A673 (cell line): ENCODE data around the gene KIF1A. TPM values are rescaled to one million over a fixed set of nuclear protein-coding genes. Genes with fewer than 3 reads are reported as not detected.
"Not testable (repeated sequence)": the region's sequence is repeated elsewhere in the genome, so short reads cannot be mapped to it uniquely, and the experiment has no call there.

Experiments
- BruUV-seq: library from RNA; stranded (reverse); fragments of 400-500 nt; replicated peaks from 2 replicates; lab custom pipeline; 2021; lab: Mats Ljungman, UMichigan
- CTCF ChIA-PET: fragments of 300-600 bp; sonication (Branson Sonifier 250); formaldehyde crosslinking; loops from one replicate; lab custom pipeline; 2022; ENCODE audit warnings: antibody characterized with exemption; lab: Charles Lee
- POLR2A ChIA-PET: fragments of 300-600 bp; sonication (Branson Sonifier 250); formaldehyde crosslinking; loops from one replicate; lab custom pipeline; 2022; ENCODE audit warnings: antibody characterized with exemption; ENCODE audit not compliant: low non-redundant PET; lab: Charles Lee
- DNase-seq: peaks from one replicate; pipeline ENCODE4 v3.0.0-alpha.2; 2015; ENCODE audit warnings: low spot score
- H3K27ac ChIP-seq: fragments of 200-600 bp; sonication (generic); 2 replicates; pipeline ENCODE4 v1.5.1; 2016; ENCODE audit warnings: mixed run types, low read depth, mild to moderate bottlenecking, mixed read lengths, antibody characterized with exemption, low read length; ENCODE audit not compliant: poor library complexity, severe bottlenecking
- H3K27me3 ChIP-seq: fragments of 200-600 bp; sonication (generic); replicated peaks from 2 replicates; pipeline ENCODE4 v1.6.1; 2017; ENCODE audit warnings: mixed run types, low read depth, mild to moderate bottlenecking, mixed read lengths, antibody characterized with exemption, low read length; ENCODE audit not compliant: insufficient read depth, poor library complexity
- H3K36me3 ChIP-seq: fragments of 200-600 bp; sonication (generic); 2 replicates; pipeline ENCODE4 v1.6.1; 2016; ENCODE audit warnings: mixed run types, mild to moderate bottlenecking, mixed read lengths, antibody characterized with exemption, low read length; ENCODE audit not compliant: insufficient read depth, poor library complexity, severe bottlenecking
- H3K4me1 ChIP-seq: fragments of 200-600 bp; sonication (generic); 2 replicates; pipeline ENCODE4 v1.6.1; 2017; ENCODE audit warnings: mixed run types, mild to moderate bottlenecking, mixed read lengths, antibody characterized with exemption, low read length; ENCODE audit not compliant: insufficient read depth, poor library complexity, severe bottlenecking
- H3K4me3 ChIP-seq: fragments of 200-600 bp; sonication (generic); 2 replicates; pipeline ENCODE4 v1.5.1; 2016; ENCODE audit warnings: low read depth, mixed run types, mild to moderate bottlenecking, mixed read lengths, low read length; ENCODE audit not compliant: poor library complexity, severe bottlenecking
- H3K9me3 ChIP-seq: fragments of 200-600 bp; sonication (generic); 2 replicates; pipeline ENCODE4 v1.6.1; 2016; ENCODE audit warnings: mixed run types, low read depth, mild to moderate bottlenecking, mixed read lengths, antibody characterized with exemption, low read length; ENCODE audit not compliant: poor library complexity, severe bottlenecking
- CTCF ChIP-seq: fragments of 300-800, 200-600 bp; sonication (generic); conservative IDR thresholded peaks from 2 replicates; pipeline ENCODE4 v1.5.1; 2017; ENCODE audit warnings: low read depth, mild to moderate bottlenecking, antibody characterized with exemption, low read length, moderate library complexity, mixed read lengths
- EZH2 ChIP-seq: fragments of 200-600 bp; sonication (generic); IDR thresholded peaks from 2 replicates; pipeline ENCODE4 v1.6.1; 2017; ENCODE audit warnings: borderline replicate concordance, low read depth, mild to moderate bottlenecking, mixed read lengths, antibody characterized with exemption, low read length; ENCODE audit not compliant: poor library complexity, severe bottlenecking
- intact Hi-C: fragments of 100-400 bp; cut with micrococcal nuclease; formaldehyde crosslinking; loops from one replicate; pipeline ENCODE4 v1.10.0; 2022; ENCODE audit not compliant: unreplicated experiment
- total RNA-seq: library from RNA; stranded (reverse); gene quantifications from 2 replicates; pipeline ENCODE4 v1.2.3, GENCODE V29; 2021

KIF1A gene
- total RNA-seq, 1 experiment from 2014 or later, result 330 TPM

GRCh38 chr2:240678043-240678442 lies 142.0 kb downstream of the KIF1A start:
- intact Hi-C loops, result not testable (repeated sequence)

GRCh38 chr2:240675345-240675744 lies 144.7 kb downstream of the KIF1A start:
- H3K4me1 ChIP-seq, H3K36me3 ChIP-seq, BruUV-seq, intact Hi-C loops, CTCF ChIA-PET, H3K27ac ChIP-seq, H3K9me3 ChIP-seq, H3K4me3 ChIP-seq, POLR2A ChIA-PET, DNase-seq: not testable (repeated sequence)
- H3K27me3 ChIP-seq, result peaks cover 29% of the 10 kb centered on the region

More at GRCh38 chr2:240678043-240678442, 142.0 kb downstream of the KIF1A start:
- H3K36me3 ChIP-seq, H3K4me3 ChIP-seq, POLR2A ChIA-PET, H3K4me1 ChIP-seq, DNase-seq, H3K9me3 ChIP-seq, CTCF ChIA-PET, H3K27ac ChIP-seq, H3K27me3 ChIP-seq, BruUV-seq: not testable (repeated sequence)

DNA sequence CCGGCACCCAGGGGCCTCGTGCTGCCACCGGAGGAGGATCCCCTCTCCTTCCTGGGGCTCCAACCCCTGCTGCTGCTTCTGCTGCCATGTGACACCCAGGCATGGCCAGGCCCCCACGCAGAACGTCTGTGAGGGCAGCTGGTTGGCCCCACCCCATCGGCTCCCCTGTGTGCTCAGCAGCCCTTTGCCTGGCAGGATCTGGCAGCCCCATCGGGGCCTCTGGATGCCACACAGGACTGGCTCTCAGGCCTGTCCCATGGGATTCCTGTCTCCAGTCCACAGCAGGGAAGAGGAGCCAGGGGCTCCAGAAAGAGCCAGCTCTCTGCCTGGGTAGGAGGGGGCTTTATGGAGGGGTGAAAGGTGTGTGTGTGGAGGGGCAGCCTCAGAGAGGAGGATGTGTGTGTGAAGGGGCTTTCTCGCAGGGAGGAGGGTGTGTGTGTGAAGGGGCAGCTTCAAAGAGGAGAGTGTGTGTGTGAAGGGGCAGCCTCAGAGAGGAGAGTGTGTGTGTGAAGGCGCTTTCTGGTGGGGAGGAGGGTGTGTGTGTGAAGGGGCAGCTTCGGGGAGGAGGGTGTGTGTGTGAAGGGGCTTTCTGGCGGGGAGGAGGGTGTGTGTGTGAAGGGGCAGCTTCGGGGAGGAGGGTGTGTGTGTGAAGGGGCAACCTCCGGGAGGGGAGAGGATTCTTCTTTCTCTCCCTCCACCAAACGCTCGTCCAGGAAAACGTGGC lies 145.4 kb downstream of the KIF1A start:
- POLR2A ChIA-PET, intact Hi-C loops, H3K9me3 ChIP-seq, H3K4me3 ChIP-seq, H3K36me3 ChIP-seq, CTCF ChIA-PET, H3K27ac ChIP-seq, H3K4me1 ChIP-seq, DNase-seq, BruUV-seq: not testable (repeated sequence)
- peaks cover 36% of the 10 kb centered on the region for H3K27me3 ChIP-seq

GRCh38 chr2:240672701-240673190 lies 147.3 kb downstream of the KIF1A start:
- Histone ChIP-seq H3K4me1 (no peaks in the 10 kb centered on the region), H3K27ac (no peak overlapping the region), H3K9me3 (no peaks in the 10 kb centered on the region), H3K36me3 (no peaks in the 10 kb centered on the region), H3K4me3 (no peak overlapping the region), H3K27me3 (peaks cover 54% of the 10 kb centered on the region)
- ChIA-PET CTCF (no interaction called here), POLR2A (no interaction called here)
- no TSS peak for BruUV-seq
- TF ChIP-seq EZH2 (no peak), CTCF (no peak)
- DNase-seq, result no peak
- intact Hi-C loops, result no loop called here
